Measurements from ENCODE around the gene TBX2. TPM values are rescaled to one million over a fixed set of nuclear protein-coding genes. Genes with fewer than 3 reads are reported as not detected.

The TBX2 gene
- total RNA-seq, 1 experiment from 2014 or later: 0.95 TPM

GRCh38 chr17:61453566-61454380 is 54.1 kb downstream of the TBX2 start:
- DNase-seq (ENCODE audit: low spot score): no peak

- no peak for DNase-seq (ENCODE audit: low spot score)
Measured at GRCh38 chr17:61454381-61455323, 55.0 kb downstream of the TBX2 start.

GRCh38 chr17:61455324-61456060 is 55.8 kb downstream of the TBX2 start:
- no peak for DNase-seq (ENCODE audit: low spot score)

GRCh38 chr17:61456061-61456681 is 56.5 kb downstream of the TBX2 start:
- no peak for DNase-seq (ENCODE audit: low spot score)

GRCh38 chr17:61456688-61457225 is 57.1 kb downstream of the TBX2 start:
- no peak for DNase-seq (ENCODE audit: low spot score)

GRCh38 chr17:61457226-61457983 is 57.8 kb downstream of the TBX2 start:
- DNase-seq (ENCODE audit: low spot score): no peak

GRCh38 chr17:61458000-61458399 is 58.4 kb downstream of the TBX2 start:
- no peak for DNase-seq (ENCODE audit: low spot score)

GRCh38 chr17:61458421-61459141 is 58.9 kb downstream of the TBX2 start:
- no peak for DNase-seq (ENCODE audit: low spot score)

Other genes with a start within 250 kb of the TBX2 start
- gene TBX4, start 52.6 kb downstream of the TBX2 start, total RNA-seq (2014; rRNA removed; shearing (Covaris generic)): not detected in 2 replicates
- not detected in 2 replicates for gene NACA2, start 191.4 kb downstream of the TBX2 start, total RNA-seq (2014; rRNA removed; shearing (Covaris generic))

Measured in H4 (cell line).